GM08714 (cell line): ENCODE measurements around the gene SUSD5.
"Not testable (repeated sequence)": the region's sequence is repeated elsewhere in the genome, so short reads cannot be mapped to it uniquely, and the experiment has no call there.

Source experiments
- H3K4me3 ChIP-seq: fragments of 200-500 bp; sonication (Bioruptor generic); 2 replicates; pipeline ENCODE4 v1.5.1; 2014; ENCODE audit warnings: mild to moderate bottlenecking, low read length, inconsistent platforms
- ZNF274 ChIP-seq: IDR thresholded peaks from 2 replicates; pipeline ENCODE4 v1.6.1; 2012; ENCODE audit warnings: mild to moderate bottlenecking, low read depth, low read length

The SUSD5 gene

DNA sequence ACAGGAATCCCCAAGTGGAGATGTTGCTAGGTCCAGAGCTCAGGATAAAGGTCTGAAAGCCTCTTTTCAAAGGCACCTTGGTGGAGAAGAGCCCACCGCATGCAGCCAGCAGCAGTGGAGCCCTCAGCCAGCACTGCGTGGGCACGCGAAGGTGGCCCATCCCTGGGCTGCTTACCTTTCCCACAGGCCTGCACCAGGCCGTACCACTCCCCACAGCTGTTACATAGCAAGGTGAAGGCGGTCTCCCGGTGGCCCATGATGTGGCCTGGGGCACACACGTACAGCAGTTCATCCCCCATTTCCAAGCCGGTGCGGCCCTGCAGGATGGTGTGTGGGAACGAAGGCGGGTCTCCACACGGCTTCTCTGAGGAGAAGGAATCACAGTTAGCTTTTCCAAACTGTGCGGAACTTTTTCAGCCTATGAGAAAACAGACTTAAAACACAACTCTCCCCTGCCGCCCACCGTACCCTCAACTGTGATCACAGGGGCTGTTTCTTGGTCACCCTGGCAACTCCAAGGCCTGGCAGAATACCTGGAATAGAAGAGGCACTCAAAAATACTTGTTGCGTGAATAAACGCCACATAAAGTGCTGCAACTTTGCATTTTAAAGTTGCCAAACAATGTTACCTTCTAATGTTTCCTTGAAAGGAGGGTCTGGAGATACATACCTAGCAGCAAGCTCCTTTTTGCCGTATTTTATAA lies 43.7 kb downstream of the SUSD5 start:
- no peak for TF ChIP-seq ZNF274
- no peak overlapping the region for H3K4me3 ChIP-seq

DNA sequence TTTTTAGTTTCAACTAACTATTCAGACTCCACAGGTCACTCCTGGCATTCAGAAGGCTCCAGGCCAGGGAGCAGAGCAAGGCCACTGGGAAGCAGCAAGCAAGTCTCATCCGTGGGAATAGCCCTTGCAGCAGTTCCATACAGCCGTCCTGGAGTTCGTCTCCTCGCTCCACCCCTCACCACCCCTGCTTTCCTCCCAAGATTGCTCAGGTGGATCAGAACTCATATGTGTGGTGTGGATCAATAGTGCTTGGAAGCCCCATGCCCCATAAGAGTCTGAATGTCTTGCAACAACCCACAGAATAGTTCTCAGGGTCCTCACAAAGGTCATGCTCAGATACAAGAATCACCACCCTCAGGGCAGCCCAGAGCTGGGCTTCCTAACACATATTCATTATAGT lies 44.5 kb downstream of the SUSD5 start:
- TF ChIP-seq ZNF274, result no peak
- H3K4me3 ChIP-seq, result no peak overlapping the region

DNA sequence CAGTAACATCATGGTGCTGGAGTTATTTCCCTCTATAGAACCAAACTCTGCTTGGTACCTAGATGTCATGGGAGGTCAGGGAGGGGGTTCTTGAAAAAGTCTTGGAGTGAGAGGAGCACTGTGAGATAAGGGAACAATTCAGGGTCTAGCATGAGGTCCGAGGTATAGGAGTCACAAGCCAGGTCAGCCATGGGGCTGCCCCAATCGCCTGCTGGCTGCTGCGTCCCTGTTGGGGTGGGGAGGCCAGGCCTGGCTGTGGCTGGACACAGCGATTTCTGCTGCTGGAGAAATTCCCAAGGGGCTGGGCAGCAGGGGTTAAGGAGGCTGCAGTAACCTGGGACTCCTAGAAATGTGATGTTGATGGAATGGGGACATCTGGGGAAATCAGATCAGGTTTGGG lies 44.9 kb downstream of the SUSD5 start:
- TF ChIP-seq ZNF274, result no peak
- H3K4me3 ChIP-seq, result no peak overlapping the region

DNA sequence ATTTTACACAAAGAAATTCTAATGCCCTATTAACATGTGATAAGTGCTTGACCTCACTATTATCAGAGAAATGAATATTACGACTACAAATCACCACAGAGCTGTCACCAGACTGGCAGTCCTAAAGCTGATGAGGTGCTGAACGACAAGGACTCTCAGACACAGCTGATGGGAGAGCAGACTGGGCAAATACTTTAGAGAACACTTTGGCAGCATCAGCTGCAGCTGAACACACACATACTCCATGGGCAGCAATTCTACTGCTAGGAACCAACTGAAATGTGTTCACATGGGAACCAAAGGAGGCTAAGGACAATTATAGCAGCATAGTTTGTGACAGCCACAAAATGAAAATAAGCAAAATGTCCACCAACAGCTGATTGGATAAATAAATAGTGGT lies 45.5 kb downstream of the SUSD5 start:
- H3K4me3 ChIP-seq, result no peak overlapping the region
- TF ChIP-seq ZNF274, result no peak

DNA sequence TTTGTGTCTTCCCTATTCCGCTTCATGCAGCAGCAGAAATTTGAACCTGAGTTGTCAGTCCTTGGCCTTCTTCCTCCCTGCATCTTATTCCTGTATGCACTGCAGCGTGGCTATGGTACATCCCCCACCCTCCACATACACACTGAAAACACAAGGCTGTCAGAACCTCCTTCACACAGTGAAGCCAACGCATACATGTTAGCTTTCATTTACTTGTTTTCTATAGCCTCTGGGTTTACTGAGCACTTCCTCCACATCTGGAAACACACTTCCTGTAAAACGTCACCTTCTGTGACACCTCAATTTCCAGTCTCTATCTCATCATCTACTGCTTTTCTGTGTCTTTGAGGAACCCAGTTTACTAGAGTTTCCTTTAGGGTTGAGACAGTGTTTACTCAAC lies 47.0 kb downstream of the SUSD5 start:
- TF ChIP-seq ZNF274, result no peak
- H3K4me3 ChIP-seq, result no peak overlapping the region

DNA sequence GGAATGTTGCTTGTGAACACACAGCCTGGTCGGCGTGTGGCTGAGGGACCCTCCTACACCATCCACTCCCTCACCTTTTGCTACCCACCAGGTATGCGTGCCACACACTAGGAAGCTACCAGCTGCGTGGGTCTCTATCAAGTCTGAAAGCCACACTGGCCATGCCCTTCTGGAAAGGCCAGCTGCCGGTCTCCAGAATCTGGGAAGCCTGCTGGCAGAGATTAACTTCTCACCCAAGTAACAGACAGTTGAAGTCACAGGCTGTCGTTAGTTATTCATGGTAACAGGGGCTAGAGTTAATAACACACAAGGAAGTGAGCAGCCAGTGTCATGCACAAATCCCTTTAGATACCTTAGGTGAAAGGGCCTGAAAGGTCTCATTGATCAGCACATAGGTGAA lies 48.1 kb downstream of the SUSD5 start:
- TF ChIP-seq ZNF274, result no peak
- no peak overlapping the region for H3K4me3 ChIP-seq

DNA sequence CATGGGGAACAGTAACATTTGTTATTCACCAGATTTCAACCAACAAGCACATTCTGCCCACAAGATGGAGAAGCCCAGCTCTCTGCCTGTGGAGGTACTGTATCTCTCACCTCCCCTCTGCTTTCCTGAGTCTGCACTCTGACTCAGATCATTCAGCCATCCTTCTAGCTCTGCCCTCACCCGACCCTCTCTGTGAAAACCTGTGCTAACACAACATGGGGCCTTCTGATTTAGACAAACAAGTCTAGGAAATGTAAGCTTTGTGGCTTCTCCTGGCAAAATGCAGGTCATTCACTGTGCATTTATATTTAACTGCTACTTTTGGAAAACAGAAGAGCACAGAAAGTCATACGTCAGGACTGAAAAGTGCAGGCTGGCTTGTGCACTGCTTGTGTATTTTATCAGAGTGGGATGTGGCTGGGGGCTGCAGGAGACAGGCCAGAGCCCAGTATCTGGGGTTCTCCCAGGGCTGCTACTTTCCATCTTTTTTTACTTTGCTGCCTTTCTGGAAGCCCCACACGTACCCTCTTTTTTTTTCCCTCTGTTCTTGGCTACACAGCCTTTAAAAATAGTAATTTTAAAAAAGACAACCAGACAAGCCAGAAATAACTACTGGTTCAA lies 50.8 kb downstream of the SUSD5 start:
- TF ChIP-seq ZNF274, result no peak

DNA sequence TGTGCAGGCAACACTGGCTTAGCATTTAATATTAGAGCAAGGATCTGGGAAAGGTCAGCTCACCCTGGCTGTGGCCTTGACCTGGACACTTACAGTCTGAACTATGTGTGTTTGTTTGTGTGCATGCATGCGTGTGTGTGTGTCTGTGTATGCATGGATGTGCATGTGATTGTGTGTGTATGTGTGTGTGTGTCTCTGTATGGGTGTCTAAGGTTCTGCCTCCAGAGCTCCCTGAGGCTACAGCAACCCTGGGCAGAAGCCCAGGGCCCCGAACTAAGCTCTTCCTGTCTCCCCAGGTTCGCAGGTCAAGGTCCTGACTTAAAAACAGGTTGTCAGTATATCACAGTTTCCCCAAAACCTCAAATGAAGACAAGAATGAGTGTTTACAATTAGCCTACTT lies 51.3 kb downstream of the SUSD5 start:
- H3K4me3 ChIP-seq, result no peak overlapping the region
- no peak for TF ChIP-seq ZNF274

More for the DNA sequence above, 50.8 kb downstream of the SUSD5 start:
- H3K4me3 ChIP-seq, result no peak overlapping the region

DNA sequence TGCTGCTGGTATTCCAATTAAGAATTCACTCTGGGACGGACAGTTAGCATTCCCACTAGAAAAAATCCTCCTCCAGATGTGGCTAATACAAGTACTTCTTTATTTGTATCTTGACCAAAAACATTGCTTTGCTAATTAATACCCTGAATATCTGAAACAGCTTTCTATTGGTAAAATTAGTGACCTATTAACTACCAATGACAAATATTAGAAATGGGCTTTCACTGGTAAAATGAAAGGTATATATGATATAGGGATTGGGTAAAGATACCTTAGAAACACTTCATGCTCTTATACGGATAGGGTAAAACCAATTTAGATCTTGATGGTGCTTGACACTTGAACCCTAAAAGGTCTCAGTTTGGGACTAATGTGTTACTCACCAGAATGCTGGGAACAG lies 52.5 kb downstream of the SUSD5 start:
- no peak overlapping the region for H3K4me3 ChIP-seq
- no peak for TF ChIP-seq ZNF274

DNA sequence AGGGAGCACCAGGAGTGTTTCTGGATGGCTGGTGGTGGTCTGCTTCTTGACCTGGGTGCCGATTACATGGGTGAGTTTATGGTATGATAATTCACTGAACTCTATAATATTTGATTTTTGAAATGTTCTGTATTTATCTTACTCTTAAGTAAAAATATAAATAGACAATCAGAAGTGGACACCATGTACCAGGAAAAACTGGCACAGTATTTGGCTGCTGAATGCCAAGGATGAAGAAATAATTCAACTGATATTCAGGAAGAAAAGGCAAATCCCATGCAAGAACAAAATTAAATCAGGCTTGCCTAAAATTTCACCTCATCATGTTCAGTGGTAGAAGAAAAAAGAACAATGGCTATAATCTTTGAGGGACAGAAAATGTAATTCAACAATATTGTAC lies 53.2 kb downstream of the SUSD5 start:
- no peak overlapping the region for H3K4me3 ChIP-seq
- TF ChIP-seq ZNF274, result no peak

DNA sequence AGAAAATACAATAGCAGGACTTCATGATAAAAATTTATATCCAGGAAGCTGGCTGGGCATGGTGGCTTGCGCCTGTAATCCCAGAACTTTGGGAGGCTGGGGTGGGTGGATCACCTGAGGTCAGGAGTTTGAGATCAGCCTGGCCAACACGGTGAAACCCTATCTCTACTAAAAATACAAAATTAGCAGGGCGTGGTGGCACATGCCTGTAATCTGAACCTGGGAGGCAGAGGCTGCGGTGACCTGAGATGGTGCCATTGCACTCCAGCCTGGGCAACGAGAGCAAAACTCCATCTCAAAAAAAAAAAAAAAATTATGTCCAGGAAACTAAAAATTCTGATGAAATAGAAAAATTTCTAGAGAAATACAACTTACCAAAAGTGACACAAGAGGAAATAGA lies 56.0 kb downstream of the SUSD5 start:
- not testable (repeated sequence) for H3K4me3 ChIP-seq

DNA sequence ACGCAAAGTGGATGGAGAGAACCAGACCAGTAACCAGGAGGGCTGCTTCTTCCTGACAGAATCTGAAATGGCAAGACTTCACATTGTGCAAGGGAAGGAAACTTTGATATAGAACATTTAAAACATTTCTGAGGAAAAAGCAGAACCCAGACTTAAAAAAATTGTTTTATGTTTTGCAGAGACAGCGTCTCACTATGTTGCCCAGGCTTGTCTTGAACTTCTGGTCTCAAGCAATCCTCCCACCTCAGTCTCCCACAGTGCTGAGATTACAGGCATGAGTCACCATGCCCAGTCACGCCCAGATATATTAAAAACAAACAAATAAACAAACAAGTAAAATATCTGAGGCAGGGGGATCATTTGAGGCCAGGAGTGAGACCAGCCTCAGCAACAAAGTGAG lies 58.6 kb downstream of the SUSD5 start:
- TF ChIP-seq ZNF274, result no peak

DNA sequence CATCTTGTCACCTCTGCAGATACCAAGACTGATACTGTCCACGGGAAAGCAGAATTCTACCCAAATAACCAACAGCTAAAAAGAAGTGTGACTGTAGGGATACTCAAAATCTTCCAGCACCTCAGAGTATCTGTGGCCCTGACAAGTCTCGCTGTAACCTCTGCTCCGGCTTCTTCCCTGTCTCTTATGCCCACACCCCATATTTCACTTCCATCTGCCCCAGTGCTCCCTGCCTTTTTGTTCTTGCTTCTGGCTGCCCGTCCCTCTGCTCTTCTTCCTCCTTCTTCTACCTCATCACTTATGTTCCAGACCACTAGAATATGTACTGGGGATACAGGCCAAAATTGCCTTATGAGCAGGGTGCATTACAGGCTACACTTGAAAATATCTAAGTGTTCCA lies 59.4 kb downstream of the SUSD5 start:
- TF ChIP-seq ZNF274, result no peak

More for the DNA sequence above, 58.6 kb downstream of the SUSD5 start:
- no peak overlapping the region for H3K4me3 ChIP-seq

DNA sequence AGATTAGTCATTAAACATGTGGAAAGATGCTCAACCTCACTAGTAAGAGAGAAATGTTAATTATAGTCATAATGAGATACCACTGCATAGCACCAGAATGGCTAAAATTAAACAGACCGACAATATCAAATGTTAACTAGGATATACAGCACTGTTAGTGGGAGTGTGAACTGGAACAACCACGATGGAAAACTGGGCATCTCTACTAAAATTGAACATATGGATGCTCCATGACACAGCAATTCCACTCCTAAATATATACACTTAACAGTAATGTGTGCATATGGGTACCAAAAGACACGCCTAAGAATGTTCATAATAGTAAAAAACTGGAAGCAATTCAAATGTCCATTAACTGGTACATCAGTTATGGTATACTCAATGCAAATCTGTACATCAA lies 63.3 kb downstream of the SUSD5 start:
- no peak for TF ChIP-seq ZNF274
- no peak overlapping the region for H3K4me3 ChIP-seq

More for the DNA sequence above, 59.4 kb downstream of the SUSD5 start:
- no peak overlapping the region for H3K4me3 ChIP-seq

DNA sequence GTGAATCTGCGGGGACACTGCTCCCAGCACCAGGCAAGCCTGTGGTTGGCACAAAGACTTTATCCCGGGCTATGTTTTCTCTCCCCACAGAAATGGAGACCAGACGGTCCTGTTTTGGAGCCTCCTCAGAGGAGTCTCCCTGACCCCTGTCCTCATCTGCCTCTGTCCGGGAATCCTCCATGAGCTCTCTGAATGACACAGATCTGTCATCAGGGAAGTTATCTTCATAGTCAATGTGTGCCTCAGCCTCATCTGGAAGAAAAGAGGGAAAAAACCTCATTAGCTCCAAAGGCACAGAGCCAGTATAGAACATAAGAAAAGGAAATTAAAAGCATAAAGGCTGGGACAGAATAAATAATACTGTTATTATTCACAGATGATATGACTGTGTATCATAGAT lies 64.8 kb downstream of the SUSD5 start:
- H3K4me3 ChIP-seq, result no peak overlapping the region

More for the DNA sequence above, 64.8 kb downstream of the SUSD5 start:
- TF ChIP-seq ZNF274, result no peak
